NCI-H2107 (cell line): ENCODE results near the gene TEX36.
"Not testable (repeated sequence)": the region's sequence is repeated elsewhere in the genome, so short reads cannot be mapped to it uniquely, and the experiment has no call there.

Source experiments
- DNase-seq: peaks from one replicate; lab custom pipeline; 2025; lab: John Stamatoyannopoulos, UW

TEX36 gene

DNA sequence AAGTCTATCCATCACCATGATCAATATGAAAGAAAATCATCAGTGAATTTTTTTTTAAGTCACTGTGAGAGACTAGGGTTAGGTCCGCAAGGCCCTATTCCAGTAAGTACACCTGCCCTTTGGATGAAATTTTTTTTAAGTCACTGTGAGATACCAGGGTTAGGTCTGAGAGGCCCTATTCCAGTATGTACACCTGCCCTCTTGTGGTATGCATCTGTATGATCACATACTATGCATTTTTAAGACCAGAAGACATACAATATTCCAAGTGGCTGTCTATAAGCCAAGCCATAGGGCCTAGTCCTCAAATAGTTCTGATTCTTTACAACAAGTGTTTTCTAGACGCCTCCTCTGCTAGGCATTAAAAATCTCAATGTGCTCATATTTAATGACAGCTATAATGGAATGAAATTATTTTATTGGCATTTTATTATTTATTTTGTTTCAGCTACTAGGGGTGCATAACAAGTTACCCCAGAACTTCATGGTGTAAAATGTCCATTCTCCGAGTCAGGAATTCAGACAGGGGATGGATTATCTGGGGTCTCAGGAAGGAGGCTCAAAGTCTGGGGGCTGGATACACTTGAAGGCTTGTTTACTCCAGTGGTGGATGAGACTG is 53.1 kb downstream of the TEX36 start:
- DNase-seq = no peak

DNA sequence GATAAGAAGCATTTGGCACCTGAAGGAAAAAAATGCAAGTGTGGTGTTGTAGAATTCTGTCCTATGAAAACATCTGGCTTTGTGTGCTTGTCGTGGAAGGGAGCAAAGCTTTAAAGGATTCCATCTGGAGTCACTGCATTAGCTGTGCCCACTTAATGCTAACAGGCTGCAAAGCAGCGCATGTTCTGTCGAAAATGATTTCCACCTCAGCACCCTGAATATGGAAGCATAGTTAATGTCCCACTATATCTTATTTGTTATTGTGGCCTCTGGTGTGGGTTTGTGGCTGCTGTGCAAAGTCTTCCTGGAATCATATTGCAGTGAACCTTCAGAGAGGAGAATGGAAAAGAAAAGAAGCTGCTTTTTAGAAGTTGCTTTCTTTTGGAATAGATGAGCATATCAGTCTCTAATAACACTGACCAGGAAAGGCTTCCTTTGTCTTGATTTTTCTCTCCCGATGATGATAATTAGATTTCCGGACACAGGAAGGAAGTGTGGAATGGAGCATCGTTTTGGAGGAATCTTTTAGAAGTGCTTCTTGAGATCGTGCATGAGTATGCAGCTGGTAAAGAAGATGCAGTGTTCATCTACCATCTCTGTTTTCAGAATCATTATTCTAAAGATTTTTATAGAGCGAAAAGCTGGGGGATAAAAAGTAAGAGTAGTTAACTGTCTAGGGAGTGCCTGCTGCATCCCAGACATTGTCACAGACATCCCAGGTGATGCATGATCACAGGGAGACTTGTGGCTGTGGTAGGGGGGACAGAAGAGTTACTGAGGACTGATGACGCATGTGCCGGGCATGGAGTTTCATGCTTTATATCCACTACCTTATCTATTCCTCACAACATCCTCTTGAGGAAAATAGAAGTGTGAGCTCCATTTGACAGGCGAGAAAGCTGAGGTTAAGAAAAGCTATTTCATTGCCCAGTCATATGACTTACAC is 54.6 kb downstream of the TEX36 start:
- DNase-seq = no peak

DNA sequence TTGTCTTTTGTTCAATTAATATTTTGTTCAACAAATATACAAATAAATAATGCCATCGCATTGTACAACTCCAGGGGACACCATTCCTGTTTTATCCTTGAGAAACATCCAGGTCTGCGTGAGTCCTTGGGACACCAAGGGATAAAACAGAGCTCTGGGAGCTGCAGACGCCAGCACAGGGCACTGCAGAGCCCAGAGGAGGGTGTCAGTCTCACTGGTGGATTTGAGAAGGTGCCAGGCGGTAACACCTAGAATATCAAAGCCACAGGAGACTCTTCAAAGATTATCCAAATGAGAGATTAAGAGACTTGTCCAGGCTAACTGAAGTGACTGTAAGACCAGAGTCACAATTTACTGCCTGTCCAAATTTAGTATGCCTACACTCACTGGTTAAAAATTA is 55.3 kb downstream of the TEX36 start:
- DNase-seq = no peak

GRCh38 chr10:125626671-125627070 is 56.3 kb downstream of the TEX36 start:
- no peak for DNase-seq

DNA sequence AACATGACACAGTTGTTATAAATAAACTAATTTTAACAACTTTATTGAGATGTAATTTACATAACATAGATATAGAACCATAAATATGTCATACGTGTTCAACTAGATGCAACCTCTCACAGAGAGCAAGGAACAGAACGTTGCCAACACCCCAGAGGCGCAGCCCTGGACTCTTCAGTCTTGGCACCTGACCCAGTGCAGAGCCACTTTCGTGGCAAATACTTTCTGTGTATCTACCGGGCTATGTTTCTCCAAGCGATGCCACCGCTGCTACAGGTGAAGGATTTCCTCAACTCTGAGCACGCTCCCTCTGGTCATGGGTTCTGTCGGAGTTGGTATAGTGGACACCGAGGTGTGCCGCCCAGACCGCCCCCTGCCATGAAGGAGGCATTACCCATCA is 57.4 kb downstream of the TEX36 start:
- no peak for DNase-seq

- DNase-seq = no peak
Observed at GRCh38 chr10:125624800-125625199, 58.2 kb downstream of the TEX36 start.

DNA sequence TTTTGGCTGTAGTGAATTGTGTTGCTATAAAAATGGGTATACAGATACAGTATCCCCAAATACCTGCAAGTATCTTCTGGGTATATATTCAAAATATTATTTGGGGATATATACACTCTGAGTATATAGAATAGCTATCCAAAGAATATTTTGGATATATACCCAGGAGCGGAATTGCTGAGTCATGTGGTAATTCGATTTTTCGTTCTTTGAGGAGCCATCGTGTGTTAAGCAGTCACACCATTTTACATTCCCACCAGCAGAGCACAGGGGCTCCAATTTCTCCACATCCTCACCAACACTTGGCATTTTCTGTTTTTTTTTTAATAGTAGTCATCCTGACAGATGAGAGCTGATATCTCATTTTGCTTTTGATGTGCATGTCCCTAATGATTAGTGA is 61.9 kb downstream of the TEX36 start:
- DNase-seq = no peak

GRCh38 chr10:125620401-125620800 is 62.6 kb downstream of the TEX36 start:
- DNase-seq = no peak

DNA sequence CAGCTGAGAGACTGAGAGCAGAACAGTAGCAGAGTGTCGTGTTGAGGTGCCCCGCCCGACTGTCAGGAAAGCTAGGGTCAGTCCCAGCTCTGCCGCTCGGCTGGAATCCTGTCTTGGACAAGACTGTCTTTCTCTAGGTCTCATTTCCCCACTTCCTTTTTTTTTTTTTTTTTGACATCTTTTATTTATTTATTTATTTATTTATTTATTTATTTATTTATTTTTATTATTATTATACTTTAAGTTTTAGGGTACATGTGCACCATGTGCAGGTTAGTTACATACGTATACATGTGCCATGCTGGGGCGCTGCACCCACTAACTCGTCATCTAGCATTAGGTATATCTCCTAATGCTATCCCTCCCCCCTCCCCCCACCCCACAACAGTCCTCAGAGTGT is 69.9 kb downstream of the TEX36 start:
- DNase-seq = not testable (repeated sequence)

DNA sequence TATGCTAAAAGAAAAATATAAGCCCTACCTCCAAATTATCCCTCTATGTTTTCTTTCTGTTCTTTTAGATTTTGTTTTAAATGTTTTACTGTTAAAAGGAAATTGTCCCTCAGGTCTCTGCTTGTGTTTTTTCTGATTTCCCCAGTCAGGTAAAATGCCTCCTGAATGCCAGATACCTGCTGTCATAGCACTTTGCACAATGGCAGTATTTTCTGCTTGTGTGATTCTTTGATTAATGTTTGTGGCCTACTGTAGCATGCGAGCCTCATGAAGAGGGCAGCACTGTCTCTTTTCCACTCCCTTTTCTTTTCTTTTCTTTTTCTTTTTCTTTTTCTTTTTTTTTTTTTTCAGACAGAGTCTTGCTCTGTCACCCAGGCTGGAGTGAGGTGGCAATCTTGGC is 71.2 kb downstream of the TEX36 start:
- DNase-seq = no peak

DNA sequence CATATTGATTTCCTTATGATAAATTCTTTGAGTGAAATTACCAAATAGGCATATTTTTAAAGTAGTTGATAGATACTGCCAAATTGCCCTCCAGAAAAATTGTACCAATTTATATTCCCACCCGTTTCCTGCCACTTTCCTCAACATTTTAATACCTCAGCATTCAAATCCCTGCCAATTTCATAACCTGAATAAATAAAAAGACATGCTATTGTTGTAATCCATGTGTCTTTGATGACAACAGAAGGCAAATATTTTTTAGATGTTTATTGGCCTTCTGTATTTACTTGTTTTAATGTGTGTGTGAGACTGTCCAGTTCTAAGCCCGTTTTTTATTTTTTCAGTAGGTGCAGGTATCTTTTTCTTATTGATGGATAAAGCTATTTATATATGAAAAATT is 71.7 kb downstream of the TEX36 start:
- no peak for DNase-seq

- no peak for DNase-seq
Observed at GRCh38 chr10:125609859-125610258, 73.1 kb downstream of the TEX36 start.

DNA sequence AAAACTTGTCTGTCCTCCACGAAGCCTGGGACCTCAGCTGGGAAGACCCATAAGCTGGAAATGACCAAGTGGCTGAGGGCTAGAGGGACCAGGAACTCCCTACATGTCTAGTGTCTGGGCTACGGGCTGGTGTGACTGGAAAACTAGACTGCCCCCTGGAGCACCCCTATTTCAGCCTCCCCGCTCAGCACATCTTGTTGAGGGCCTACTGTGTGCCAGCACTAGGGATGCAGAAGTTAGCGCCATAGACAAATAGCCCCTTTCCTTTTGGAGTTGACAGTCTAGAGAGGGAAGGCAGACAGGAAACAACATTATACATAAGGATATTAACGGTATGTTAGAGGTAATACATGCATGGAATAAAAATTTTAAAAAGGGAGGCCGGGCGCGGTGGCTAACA is 74.5 kb downstream of the TEX36 start:
- DNase-seq = no peak

- DNase-seq = no peak
Observed at GRCh38 chr10:125607689-125608290, 75.2 kb downstream of the TEX36 start.

GRCh38 chr10:125606414-125607010 is 76.5 kb downstream of the TEX36 start:
- no peak for DNase-seq
